RPMI8226 (cell line): ENCODE results near the gene NFKBIE.

Experiments used
- DNase-seq: peaks from one replicate; pipeline ENCODE4 v3.0.0-alpha.2; 2015

Gene NFKBIE

GRCh38 chr6:44224029-44224964, 41.1 kb downstream of the NFKBIE start:
- DNase-seq = peak; percentile 55

DNA sequence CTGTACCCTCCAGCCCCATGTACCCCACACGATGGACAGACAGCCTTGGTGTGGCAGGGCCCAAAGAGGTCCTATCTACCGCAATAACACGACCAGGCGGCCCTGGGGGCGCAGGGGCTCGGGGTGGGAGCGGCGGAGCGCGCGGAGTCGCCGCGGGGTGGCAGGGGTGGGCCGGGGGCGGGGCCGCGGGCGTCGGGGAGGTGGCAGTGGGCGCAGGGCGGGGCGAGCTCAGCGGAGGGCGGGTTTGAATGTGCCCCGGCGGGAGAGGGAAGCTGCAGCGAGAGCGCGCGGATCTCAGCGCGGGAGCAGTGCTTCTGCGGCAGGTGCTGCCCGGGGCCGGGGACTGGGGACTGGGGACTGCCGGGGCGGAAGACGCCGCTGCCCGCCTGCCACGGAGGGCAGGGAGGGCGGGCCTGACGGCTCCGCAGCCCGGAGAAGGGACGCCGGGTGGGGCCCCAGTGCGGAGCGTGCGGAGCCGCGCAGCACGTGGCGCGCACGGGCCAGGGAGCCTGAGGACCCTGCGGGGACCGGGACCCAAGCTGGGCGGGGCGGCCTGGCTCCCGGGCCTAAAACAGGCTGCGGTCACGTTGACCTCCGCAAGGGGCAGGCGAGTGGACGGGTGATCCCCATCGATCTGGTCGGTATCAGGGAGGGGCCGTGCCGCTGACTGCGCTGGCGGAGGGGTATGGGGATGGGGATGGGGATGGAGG, 41.9 kb downstream of the NFKBIE start, which contains the start of gene SLC29A1:
Gene SLC29A1 (plus strand): TSS at position 277 of the 710 bp plus-strand sequence. CDS start 3,719 bp downstream, outside the sequence.
- peak; percentile 88 for DNase-seq

DNA sequence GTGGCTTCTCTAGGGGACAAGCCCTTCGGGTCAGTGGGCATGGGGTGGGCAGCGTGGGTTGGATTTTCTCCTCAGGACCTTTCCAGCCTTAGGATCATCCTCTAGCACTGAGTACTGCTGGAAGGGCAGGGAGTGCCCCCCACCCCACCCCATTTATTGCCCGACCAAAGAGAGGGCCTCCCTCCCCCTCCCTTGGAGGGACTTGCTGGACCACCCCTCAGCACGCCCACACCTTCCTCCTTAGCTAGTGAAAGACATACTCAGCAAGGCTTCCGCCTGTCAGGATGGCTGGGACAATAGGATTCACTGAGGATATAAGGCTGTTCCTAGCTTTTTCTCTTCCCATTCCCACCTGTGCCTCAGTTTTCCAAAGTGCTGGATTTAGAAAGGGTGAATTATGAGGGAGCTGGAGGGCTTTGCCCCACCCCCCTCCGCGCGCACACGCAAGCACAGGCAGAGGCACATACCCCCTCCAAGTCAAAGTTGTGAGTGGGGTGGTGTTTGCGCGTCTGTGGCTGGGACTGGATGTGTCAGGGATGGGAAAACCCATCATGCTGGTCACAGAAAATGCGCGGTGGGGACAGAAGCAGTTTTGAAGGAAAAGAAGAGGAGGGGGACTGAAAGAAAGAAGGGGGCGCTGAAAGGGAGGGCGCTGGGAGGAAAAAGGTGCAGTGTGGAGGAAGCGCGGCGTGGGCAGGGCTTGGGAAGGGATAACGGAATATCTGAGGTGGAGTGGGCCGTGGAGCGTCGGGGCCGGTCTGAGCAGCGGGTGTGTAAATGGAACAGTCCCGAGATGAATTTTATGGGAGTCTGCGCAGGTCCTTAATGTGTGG, 42.6 kb downstream of the NFKBIE start:
- no peak for DNase-seq

DNA sequence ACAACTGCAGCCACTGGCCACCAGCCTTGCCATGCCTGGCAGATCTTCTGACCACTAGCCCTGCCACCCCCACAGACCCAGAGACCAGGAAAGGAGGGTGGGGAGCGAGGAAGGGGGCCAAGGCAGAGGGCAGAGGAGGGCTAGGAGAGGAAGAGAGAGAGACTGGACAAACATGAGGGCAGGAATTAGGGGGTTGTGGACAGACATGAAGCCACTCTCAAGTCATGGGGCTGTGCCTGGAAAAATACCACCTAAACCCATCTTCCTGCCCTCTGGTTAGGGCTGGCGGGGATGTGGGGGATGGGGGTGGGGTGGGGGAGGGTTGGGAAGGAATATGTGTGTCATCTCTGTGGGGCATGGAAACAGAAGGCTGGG, 43.4 kb downstream of the NFKBIE start:
- no peak for DNase-seq

GRCh38 chr6:44221291-44221960, 43.9 kb downstream of the NFKBIE start:
- DNase-seq = peak; percentile 96

GRCh38 chr6:44220913-44221290, 44.4 kb downstream of the NFKBIE start:
- no peak for DNase-seq

DNA sequence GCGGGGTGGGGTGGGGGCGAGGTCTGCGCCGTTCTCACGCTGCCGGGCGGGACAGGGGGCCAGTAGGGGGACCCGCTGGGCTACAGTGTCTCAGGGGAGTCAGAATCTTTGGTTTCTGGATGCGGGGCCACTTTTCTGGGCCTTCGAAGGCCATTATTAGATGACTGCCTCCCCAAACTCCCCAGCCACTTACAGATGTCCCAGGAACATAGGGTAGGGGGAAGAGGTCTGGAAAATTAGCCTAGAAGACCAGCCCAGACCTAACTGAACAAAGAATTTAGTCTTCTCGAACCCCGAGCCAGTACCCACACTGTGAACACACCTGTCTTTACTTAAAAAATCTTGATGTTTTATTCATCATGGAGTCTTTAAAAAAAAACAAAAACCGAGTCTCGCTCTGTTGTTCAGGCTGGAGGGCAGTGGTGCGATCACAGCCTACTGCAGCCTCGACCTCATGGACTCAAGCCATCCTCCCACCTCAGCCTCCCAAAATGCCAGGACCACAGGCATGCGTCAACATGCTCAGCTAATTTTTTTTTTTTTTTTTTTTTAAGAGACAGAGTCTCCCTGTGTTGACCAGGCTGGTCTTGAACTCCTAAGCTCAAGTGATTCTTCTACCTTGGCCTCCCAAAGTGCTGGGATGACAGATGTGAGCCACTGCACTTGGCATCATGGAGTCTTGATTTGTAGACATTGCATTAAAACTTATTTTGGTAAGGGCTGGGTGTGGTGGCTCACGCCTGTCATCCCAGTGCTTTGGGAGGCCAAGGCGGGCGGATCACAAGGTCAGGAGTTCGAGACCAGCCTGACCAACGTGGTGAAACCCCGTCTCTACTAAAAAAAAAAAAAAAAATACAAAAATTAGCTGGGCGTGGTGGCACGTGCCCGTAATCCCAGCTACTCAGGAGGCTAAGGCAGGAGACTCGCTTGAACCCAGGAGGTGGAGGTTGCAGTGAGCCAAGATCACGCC, 45.3 kb downstream of the NFKBIE start:
- no peak for DNase-seq

DNA sequence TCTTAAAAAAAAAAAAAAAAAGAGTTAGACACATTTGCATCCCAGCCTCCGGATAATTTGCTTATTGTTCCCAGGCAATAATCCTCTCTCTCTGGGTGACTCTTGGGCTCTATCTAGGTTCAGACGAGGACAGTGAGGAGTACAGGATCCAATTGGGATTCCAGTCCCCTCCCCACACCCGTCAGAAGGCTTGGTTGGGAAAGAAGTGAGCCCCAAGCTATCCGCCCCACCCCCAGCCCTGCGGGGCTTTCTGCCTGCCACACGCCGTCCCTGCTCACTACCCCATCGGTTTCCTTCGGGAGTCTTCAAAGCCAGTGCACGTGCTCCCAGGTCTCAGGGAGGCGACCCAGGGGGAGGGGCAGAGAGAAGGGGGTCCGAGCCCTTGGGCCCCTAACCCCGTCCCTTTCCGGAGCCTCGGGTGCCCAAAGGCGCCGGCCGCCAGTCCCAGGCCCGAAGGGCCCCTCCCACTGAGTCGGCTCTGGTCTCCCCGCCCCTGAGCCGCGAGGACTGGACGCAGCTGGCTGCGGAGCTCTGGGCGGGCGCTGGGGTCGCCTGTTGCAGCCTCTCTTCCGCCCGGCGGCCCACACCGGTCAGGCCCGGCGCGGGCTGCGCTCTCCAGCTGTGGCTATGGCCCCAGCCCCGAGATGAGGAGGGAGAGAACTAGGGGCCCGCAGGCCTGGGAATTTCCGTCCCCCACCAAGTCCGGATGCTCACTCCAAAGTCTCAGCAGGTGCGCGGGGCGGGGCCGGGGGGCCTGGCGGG, 46.1 kb downstream of the NFKBIE start:
- DNase-seq = peak; percentile 91

GRCh38 chr6:44217332-44218143, 47.8 kb downstream of the NFKBIE start:
- peak; percentile 71 for DNase-seq

DNA sequence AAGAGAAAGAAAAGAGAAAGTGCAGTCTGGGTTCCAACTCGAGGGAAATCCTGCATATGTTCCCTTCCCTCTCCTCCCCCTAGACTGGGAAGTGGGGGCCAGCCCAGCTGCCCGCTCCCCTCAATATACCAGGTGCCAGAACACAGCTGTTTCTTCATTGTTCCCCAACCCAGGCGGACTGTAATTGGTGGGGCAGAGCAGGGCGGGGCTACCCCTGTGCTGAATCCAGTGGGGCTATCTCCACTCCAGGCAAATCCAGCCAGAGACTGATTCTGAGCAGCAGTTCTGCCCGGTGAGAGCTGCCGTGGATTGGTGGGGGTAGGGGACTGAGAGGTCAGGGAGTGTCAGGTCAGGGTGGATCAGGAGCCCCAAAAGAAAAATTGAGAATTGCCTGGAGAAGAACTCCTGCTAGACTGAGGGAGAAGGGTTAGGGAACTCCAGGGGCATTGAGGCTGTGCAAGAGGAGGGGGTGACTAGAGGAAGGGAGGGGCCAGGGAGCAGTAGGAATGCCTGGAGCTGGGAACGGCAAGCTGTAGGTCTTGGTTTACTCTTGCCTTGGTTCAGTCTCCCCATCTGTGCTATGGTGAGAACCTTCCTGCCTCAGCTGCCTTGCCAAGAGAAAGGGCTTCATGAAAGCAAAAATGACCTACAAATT, 48.5 kb downstream of the NFKBIE start, which contains the start of gene MYMX:
Gene MYMX (plus strand): TSS at position 250 of the 655 bp plus-strand sequence. CDS start 546 bp downstream, outside the sequence.
- peak; percentile 20 for DNase-seq

DNA sequence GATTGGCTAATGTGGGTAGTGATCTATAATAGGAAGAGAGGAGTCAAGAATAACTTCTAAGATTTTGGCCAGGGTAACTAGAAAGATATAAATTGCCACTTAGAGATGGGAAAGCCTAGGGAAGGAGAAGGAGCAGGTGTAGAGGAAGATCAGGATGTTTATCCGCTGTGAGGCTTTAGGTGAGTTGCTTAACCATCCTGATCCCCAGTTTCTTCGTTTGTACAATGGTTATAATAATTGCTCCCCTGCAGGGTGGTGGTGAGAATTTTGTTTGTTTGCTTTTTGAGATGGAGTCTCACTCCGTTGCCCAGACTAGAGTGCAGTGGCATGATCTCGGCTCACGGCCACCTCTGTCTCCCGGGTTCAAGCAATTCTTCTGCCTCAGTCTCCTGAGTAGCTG, 51.0 kb downstream of the NFKBIE start:
- no peak for DNase-seq

DNA sequence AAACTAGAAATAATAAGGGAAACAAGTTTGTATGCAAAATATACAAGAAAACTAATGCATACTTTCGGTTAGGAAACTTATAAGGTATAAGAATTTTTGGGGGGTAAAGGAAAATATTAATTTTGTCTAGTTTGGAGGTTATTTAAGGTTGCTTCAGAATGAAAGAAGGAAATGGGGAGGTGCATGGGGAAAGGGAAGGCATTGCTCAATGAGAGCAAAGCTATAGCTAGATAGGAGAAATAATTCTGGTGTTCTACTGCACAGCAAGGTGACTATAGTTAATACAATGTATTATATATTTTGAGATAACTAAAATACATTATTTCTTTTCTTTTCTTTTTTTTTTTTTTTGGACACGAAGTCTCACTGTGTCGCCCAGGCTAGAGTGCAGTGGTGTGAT, 54.1 kb downstream of the NFKBIE start:
- no peak for DNase-seq
